Aortic smooth muscle cell (primary cell): ENCODE measurements around the gene HNRNPA3. TPM values are rescaled to one million over a fixed set of nuclear protein-coding genes. Genes with fewer than 3 reads are reported as not detected.

Source experiments
- total RNA-seq: library from RNA; depleted of rRNA; stranded (reverse); fragments of >200 nt; gene quantifications from 2 replicates; pipeline ENCODE4 v1.2.3, GENCODE V29; 2014

The HNRNPA3 gene
- total RNA-seq: 26.3 and 37.8 TPM in 2 replicates

GRCh38 chr2:177212106-177212890 is at the start of gene HNRNPA3:
Gene HNRNPA3, plus strand, starts transcription at chr2:177212794. Its CDS starts 6 bp downstream, at chr2:177212800.

GRCh38 chr2:177264693-177265587 is 52.3 kb downstream of the HNRNPA3 start, which contains the start of gene NFE2L2:
Gene NFE2L2, minus strand, starts transcription at chr2:177264727. Its CDS starts 151 bp downstream, at chr2:177264576.

Other genes with a start within 250 kb of the HNRNPA3 start
- gene NFE2L2, start 51.9 kb downstream of the HNRNPA3 start, total RNA-seq: 77.3 and 107 TPM in 2 replicates
- gene AGPS, start 180.0 kb downstream of the HNRNPA3 start, total RNA-seq: 39.4 and 45.4 TPM in 2 replicates